IMR-90 (cell line): ENCODE measurements around the gene IL17A. TPM values are rescaled to one million over a fixed set of nuclear protein-coding genes. Genes with fewer than 3 reads are reported as not detected.

Experiments used
- ATAC-seq: fragments of 200-7000 bp; cut with Tn5 transposase; 2 replicates; pipeline ENCODE4 v1.9.1; 2020; ENCODE audit warnings: low read depth, mild to moderate bottlenecking, moderate library complexity
- BruUV-seq: library from RNA; stranded (reverse); fragments of 400-500 nt; replicated peaks from 2 replicates; lab custom pipeline; 2021; lab: Mats Ljungman, UMichigan
- CTCF ChIA-PET: fragments of 300-600 bp; formaldehyde crosslinking; extraction: SDS; loops from one replicate; lab custom pipeline; 2021; ENCODE audit warnings: antibody characterized with exemption; lab: Yijun Ruan, JAX
- POLR2A ChIA-PET: fragments of 300-600 bp; sonication (Branson Sonifier 250); formaldehyde crosslinking; loops from one replicate; lab custom pipeline; 2022; ENCODE audit warnings: antibody characterized with exemption; ENCODE audit not compliant: unreplicated experiment; lab: Charles Lee
- DNase-seq: peaks from one replicate; pipeline ENCODE4 v3.0.0; 2013
- H2AFZ ChIP-seq: replicated peaks from 2 replicates; pipeline ENCODE3; 2013; ENCODE audit warnings: low read length, mild to moderate bottlenecking; ENCODE audit not compliant: poor library complexity
- H2AK5ac ChIP-seq: 2 replicates; pipeline ENCODE4 v1.6.1; 2013; ENCODE audit warnings: low read depth, low read length, inconsistent platforms
- H2AK9ac ChIP-seq: replicated peaks from 2 replicates; pipeline ENCODE3; 2013; ENCODE audit warnings: mild to moderate bottlenecking, low read depth, low read length, moderate library complexity; ENCODE audit not compliant: poor library complexity
- H2BK120ac ChIP-seq: 2 replicates; pipeline ENCODE4 v1.6.1; 2013; ENCODE audit warnings: low read depth, low read length, inconsistent platforms
- H2BK15ac ChIP-seq: 3 replicates; pipeline ENCODE4 v1.6.1; 2013; ENCODE audit warnings: low read depth, low read length, inconsistent platforms
- H2BK20ac ChIP-seq: 2 replicates; pipeline ENCODE4 v1.6.1; 2013; ENCODE audit warnings: low read depth, mild to moderate bottlenecking, inconsistent platforms, low read length, moderate library complexity
- H2BK5ac ChIP-seq: 2 replicates; pipeline ENCODE4 v1.6.1; 2013; ENCODE audit warnings: mild to moderate bottlenecking, low read depth, low read length, inconsistent platforms; ENCODE audit not compliant: poor library complexity, severe bottlenecking
- H3K14ac ChIP-seq: replicated peaks from 2 replicates; pipeline ENCODE4 v1.6.1; 2013; ENCODE audit warnings: low read depth, low read length, inconsistent platforms
- H3K18ac ChIP-seq: 2 replicates; pipeline ENCODE4 v1.6.1; 2013; ENCODE audit warnings: low read depth, low read length, control low read depth
- H3K23ac ChIP-seq: 2 replicates; pipeline ENCODE4 v1.6.1; 2013; ENCODE audit warnings: low read depth, low read length, inconsistent platforms
- H3K27ac ChIP-seq: 2 replicates; pipeline ENCODE4 v1.5.1; 2013; ENCODE audit warnings: mild to moderate bottlenecking, control low read depth, low read length; ENCODE audit not compliant: insufficient read depth
- H3K27me3 ChIP-seq: 2 replicates; pipeline ENCODE4 v1.6.1; 2013; ENCODE audit warnings: low read length; ENCODE audit not compliant: control insufficient read depth, insufficient read depth
- H3K36me3 ChIP-seq: 2 replicates; pipeline ENCODE4 v1.6.1; 2013; ENCODE audit warnings: low read length, mixed read lengths; ENCODE audit not compliant: control insufficient read depth, insufficient read depth
- H3K4ac ChIP-seq: 2 replicates; pipeline ENCODE4 v1.6.1; 2013; ENCODE audit warnings: low read depth, low read length, inconsistent platforms
- H3K4me1 ChIP-seq: 2 replicates; pipeline ENCODE4 v1.6.1; 2013; ENCODE audit warnings: low read length, mixed read lengths; ENCODE audit not compliant: control insufficient read depth, insufficient read depth
- H3K4me2 ChIP-seq: 2 replicates; pipeline ENCODE4 v1.6.1; 2013; ENCODE audit warnings: low read depth, mild to moderate bottlenecking, control low read depth, low read length, moderate library complexity
- H3K4me3 ChIP-seq: 2 replicates; pipeline ENCODE4 v1.5.1; 2013; ENCODE audit warnings: low read depth, mild to moderate bottlenecking, control low read depth, low read length, moderate library complexity; ENCODE audit not compliant: insufficient read depth
- H3K56ac ChIP-seq: 2 replicates; pipeline ENCODE4 v1.6.1; 2013; ENCODE audit warnings: low read length, inconsistent platforms; ENCODE audit not compliant: insufficient read depth; ENCODE audit errors: extremely low read depth
- H3K79me1 ChIP-seq, 2 experiments: 2 replicates each; pipeline ENCODE4 v1.6.1; 2013; ENCODE audit warnings: low read length in 2 of 2, inconsistent platforms in 1 of 2, low read depth in 1 of 2
- H3K9ac ChIP-seq: 2 replicates; pipeline ENCODE4 v1.6.1; 2013; ENCODE audit warnings: low read depth, low read length, control low read depth
- H3K9me1 ChIP-seq: 2 replicates; pipeline ENCODE4 v1.6.1; 2013; ENCODE audit warnings: low read length, inconsistent platforms; ENCODE audit not compliant: insufficient read depth
- H3K9me3 ChIP-seq: 2 replicates; pipeline ENCODE4 v1.6.1; 2013; ENCODE audit warnings: low read length; ENCODE audit not compliant: control insufficient read depth, insufficient read depth
- H4K20me1 ChIP-seq: 2 replicates; pipeline ENCODE4 v1.6.1; 2013; ENCODE audit warnings: low read length, inconsistent platforms; ENCODE audit not compliant: insufficient read depth
- H4K5ac ChIP-seq: 2 replicates; pipeline ENCODE4 v1.6.1; 2013; ENCODE audit warnings: mild to moderate bottlenecking, low read depth, low read length, control low read depth
- H4K8ac ChIP-seq, 2 experiments: 2 replicates each; pipeline ENCODE4 v1.6.1; 2013; ENCODE audit warnings: low read depth in 2 of 2, low read length in 2 of 2, control low read depth in 1 of 2, inconsistent platforms in 1 of 2
- H4K91ac ChIP-seq: 2 replicates; pipeline ENCODE4 v1.6.1; 2013; ENCODE audit warnings: low read depth, low read length, inconsistent platforms; ENCODE audit not compliant: insufficient read depth
- BHLHE40 ChIP-seq: fragments of 150-350 bp; IDR thresholded peaks from 2 replicates; pipeline ENCODE4 v1.6.1; 2016; ENCODE audit warnings: mild to moderate bottlenecking, low read depth, low read length
- CEBPB ChIP-seq: IDR thresholded peaks from 2 replicates; pipeline ENCODE4 v1.6.1; 2012; ENCODE audit warnings: low read depth, low read length, improper control_type of control experiment
- CHD1 ChIP-seq: IDR thresholded peaks from 2 replicates; pipeline ENCODE4 v1.6.1; 2012; ENCODE audit warnings: low read depth, low read length, improper control_type of control experiment
- ELK1 ChIP-seq: fragments of 150-350 bp; IDR thresholded peaks from 2 replicates; pipeline ENCODE4 v1.6.1; 2016; ENCODE audit warnings: low read depth, mild to moderate bottlenecking, low read length, moderate library complexity, borderline replicate concordance
- FOS ChIP-seq: fragments of 150-350 bp; IDR thresholded peaks from 2 replicates; pipeline ENCODE4 v1.6.1; 2016; ENCODE audit warnings: low read depth, low read length
- MAFK ChIP-seq: IDR thresholded peaks from 2 replicates; pipeline ENCODE4 v1.6.1; 2012; ENCODE audit warnings: low read depth, low read length, improper control_type of control experiment
- MXI1 ChIP-seq: IDR thresholded peaks from 2 replicates; pipeline ENCODE4 v1.6.1; 2012; ENCODE audit warnings: low read depth, mild to moderate bottlenecking, low read length, moderate library complexity, borderline replicate concordance
- NFE2L2 ChIP-seq: fragments of 150-350 bp; IDR thresholded peaks from 2 replicates; pipeline ENCODE4 v1.6.1; 2016; ENCODE audit warnings: low read depth, mild to moderate bottlenecking, low read length
- POLR2A ChIP-seq: IDR thresholded peaks from 2 replicates; pipeline ENCODE4 v1.6.1; 2012; ENCODE audit warnings: mild to moderate bottlenecking, low read depth, low read length
- RAD21 ChIP-seq: IDR thresholded peaks from 2 replicates; pipeline ENCODE4 v1.6.1; 2012; ENCODE audit warnings: low read length, improper control_type of control experiment
- RCOR1 ChIP-seq: IDR thresholded peaks from 2 replicates; pipeline ENCODE4 v1.6.1; 2012; ENCODE audit warnings: mild to moderate bottlenecking, low read length, improper control_type of control experiment; ENCODE audit not compliant: insufficient replicate concordance
- RFX5 ChIP-seq: IDR thresholded peaks from 2 replicates; pipeline ENCODE4 v1.8.0; 2012; ENCODE audit warnings: low read depth, mild to moderate bottlenecking, low read length, moderate library complexity
- SMC3 ChIP-seq: fragments of 150-350 bp; IDR thresholded peaks from 2 replicates; pipeline ENCODE4 v1.6.1; 2016; ENCODE audit warnings: low read depth, mild to moderate bottlenecking, antibody characterized with exemption, low read length, moderate library complexity
- dilution Hi-C: fragments of 300-500 bp; cut with HindIII; formaldehyde crosslinking; loops from one replicate; pipeline ENCODE4 v1.14.3; 2018; ENCODE audit warnings: low sequenced_read_pairs; ENCODE audit not compliant: unreplicated experiment
- in situ Hi-C: fragments of 300-500 bp; cut with MboI; formaldehyde crosslinking; loops from 3 replicates; pipeline ENCODE4 v1.14.3; 2019; ENCODE audit warnings: low sequenced_read_pairs, inconsistent platforms, mixed read lengths
- intact Hi-C: fragments of 100-400 bp; cut with micrococcal nuclease; formaldehyde crosslinking; loops from 2 replicates; pipeline ENCODE4 v1.10.0; 2022
- polyA plus RNA-seq, 3 experiments: library from polyadenylated mRNA; depleted of rRNA; stranded (reverse); fragments of >200 nt; gene quantifications; 2 replicates each; pipeline ENCODE4 v1.2.3, GENCODE V29; 2012; ENCODE audit warnings: low replicate concordance in 1 of 3
- total RNA-seq: library from RNA; depleted of rRNA; stranded (reverse); fragments of >200 nt; gene quantifications from 2 replicates; pipeline ENCODE4 v1.2.3, GENCODE V29; 2012
- TF ChIP-seq, protein P1 (sequence below): fragments of 150-350 bp; IDR thresholded peaks from 2 replicates; pipeline ENCODE4 v1.6.1; 2017; ENCODE audit warnings: mild to moderate bottlenecking, antibody characterized with exemption, low read length, low read depth

IL17A gene
- total and polyA plus RNA-seq, 2 of the 4 experiments (the other 2 are of a cell fraction): not detected

- dilution Hi-C loops (no loop called here), in situ Hi-C loops (no loop called here), intact Hi-C loops (no loop called here)
- ChIA-PET POLR2A (no interaction called here), CTCF (no interaction called here)
- no peak overlapping the region for H2BK5ac ChIP-seq
- no peak overlapping the region for H2AK9ac ChIP-seq
- no peak overlapping the region for H3K4me3 ChIP-seq
- no peak overlapping the region for H4K91ac ChIP-seq
- no peak overlapping the region for H3K56ac ChIP-seq
- no peaks in the 10 kb centered on the region for H3K27me3 ChIP-seq
- no peaks in the 10 kb centered on the region for H4K20me1 ChIP-seq
- no peaks in the 10 kb centered on the region for H3K79me1 ChIP-seq
- no TSS peak for BruUV-seq
- H3K9me1 ChIP-seq: no peaks in the 10 kb centered on the region
- ATAC-seq: no peak
- TF ChIP-seq MXI1 (no peak), BHLHE40 (no peak), NFE2L2 (no peak), POLR2A (no peak), RAD21 (no peak), ELK1 (no peak), FOS (no peak), CEBPB (no peak), RFX5 (no peak), RCOR1 (no peak), MAFK (no peak), SMC3 (no peak), CHD1 (no peak)
- TF ChIP-seq, protein P1, sequence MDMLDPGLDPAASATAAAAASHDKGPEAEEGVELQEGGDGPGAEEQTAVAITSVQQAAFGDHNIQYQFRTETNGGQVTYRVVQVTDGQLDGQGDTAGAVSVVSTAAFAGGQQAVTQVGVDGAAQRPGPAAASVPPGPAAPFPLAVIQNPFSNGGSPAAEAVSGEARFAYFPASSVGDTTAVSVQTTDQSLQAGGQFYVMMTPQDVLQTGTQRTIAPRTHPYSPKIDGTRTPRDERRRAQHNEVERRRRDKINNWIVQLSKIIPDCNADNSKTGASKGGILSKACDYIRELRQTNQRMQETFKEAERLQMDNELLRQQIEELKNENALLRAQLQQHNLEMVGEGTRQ: no peak
- H2AFZ ChIP-seq: no peak overlapping the region
- H2BK20ac ChIP-seq: no peak overlapping the region
- no peaks in the 10 kb centered on the region for H3K36me3 ChIP-seq
- DNase-seq: no peak
- H3K9me3 ChIP-seq: no peaks in the 10 kb centered on the region
- H3K14ac ChIP-seq: no peak overlapping the region
- H3K23ac ChIP-seq: no peak overlapping the region
- H2AK5ac ChIP-seq: no peak overlapping the region
- H3K4me2 ChIP-seq: no peak overlapping the region
- no peaks in the 10 kb centered on the region for H3K4me1 ChIP-seq
- H2BK120ac ChIP-seq: no peak overlapping the region
- no peak overlapping the region for H4K8ac ChIP-seq
- no peak overlapping the region for H3K9ac ChIP-seq
- no peak overlapping the region for H3K27ac ChIP-seq
- no peak overlapping the region for H3K18ac ChIP-seq
- no peak overlapping the region for H3K4ac ChIP-seq
- H4K5ac ChIP-seq: no peak overlapping the region
- H2BK15ac ChIP-seq: no peak overlapping the region
Measured at GRCh38 chr6:52149076-52149475, 37.1 kb upstream of the IL17A start.
